Gastrocnemius medialis (tissue), 4 donors: ENCODE measurements around the gene SMC1B.

Experiments used
- CTCF ChIP-seq, 5 experiments: fragments of 450-650 bp in 3 of 5; fragments of 200-600 bp in 2 of 5; sonication (generic) in 2 of 5; IDR thresholded peaks in 4 of 5; conservative IDR thresholded peaks in 1 of 5; 1 replicate in 4 of 5; 2 replicates in 1 of 5; pipeline ENCODE4 v1.5.1; 2016 to 2019; ENCODE audit warnings: antibody characterized with exemption in 5 of 5, mild to moderate bottlenecking in 3 of 5, moderate library complexity in 3 of 5
- POLR2A ChIP-seq, 2 donors: fragments of 450-650 bp; IDR thresholded peaks; one replicate each; pipeline ENCODE4 v1.6.1; 2017; ENCODE audit warnings: antibody characterized with exemption in 2 of 2, mild to moderate bottlenecking in 2 of 2, moderate library complexity in 2 of 2

- TF ChIP-seq CTCF (IDR thresholded peaks at IDR 0.05 in 4 of 5, conservative IDR thresholded peaks at IDR 0.05 in 1 of 5) (no peak), POLR2A (IDR thresholded peaks at IDR 0.05) (no peak)
These were observed 40.9 kb upstream of the SMC1B start for GRCh38 chr22:45454275-45454674.
